Vagina (tissue), 2 donors: ENCODE measurements around the gene MPC1.

Experiments used
- CTCF ChIP-seq, 3 experiments: fragments of 450-650 bp in 2 of 3; fragments of 200-600 bp in 1 of 3; sonication (generic) in 1 of 3; IDR thresholded peaks; one replicate each; pipeline ENCODE4 v1.5.1; 2017 to 2019; ENCODE audit warnings: antibody characterized with exemption in 3 of 3, mild to moderate bottlenecking in 2 of 3, moderate library complexity in 2 of 3
- POLR2A ChIP-seq, 2 donors: fragments of 450-650 bp; IDR thresholded peaks; one replicate each; pipeline ENCODE4 v1.6.1; 2017; ENCODE audit warnings: antibody characterized with exemption in 2 of 2, mild to moderate bottlenecking in 2 of 2, moderate library complexity in 2 of 2
- POLR2AphosphoS5 ChIP-seq, 2 donors: sonication (generic); formaldehyde crosslinking; IDR thresholded peaks; one replicate each; pipeline ENCODE4 v1.9.0; 2017; ENCODE audit warnings: antibody characterized with exemption in 2 of 2, mild to moderate bottlenecking in 2 of 2, low read depth in 1 of 2; ENCODE audit not compliant: insufficient read depth in 1 of 2

GRCh38 chr6:166348305-166348949 is 34.3 kb downstream of the MPC1 start:
- TF ChIP-seq CTCF (IDR thresholded peaks at IDR 0.05) (no peak), POLR2AphosphoS5 (IDR thresholded peaks at IDR 0.05; ENCODE audit: insufficient read depth in 1 of 2, low read depth in 1 of 2) (no peak), POLR2A (IDR thresholded peaks at IDR 0.05) (no peak)
